Large intestine (tissue), 3 donors: ENCODE data around the gene CPHXL. TPM values are rescaled to one million over a fixed set of nuclear protein-coding genes. Genes with fewer than 3 reads are reported as not detected.

Experiments
- DNase-seq, 2 donors: peaks; one replicate each; pipeline versions ENCODE4 v3.0.0 to v3.0.0-alpha.2; 2013
- H3K27ac ChIP-seq: one replicate; pipeline ENCODE4 v1.5.1; 2013; ENCODE audit warnings: low read length
- H3K27me3 ChIP-seq: 2 replicates; pipeline ENCODE4 v1.6.1; 2013; ENCODE audit warnings: low read length; ENCODE audit not compliant: control insufficient read depth, insufficient read depth
- H3K36me3 ChIP-seq: 2 replicates; pipeline ENCODE4 v1.6.1; 2013; ENCODE audit warnings: low read length; ENCODE audit not compliant: control insufficient read depth, insufficient read depth
- H3K4me1 ChIP-seq: one replicate; pipeline ENCODE4 v1.6.1; 2013; ENCODE audit warnings: low read length; ENCODE audit not compliant: control insufficient read depth, insufficient read depth
- H3K4me3 ChIP-seq: one replicate; pipeline ENCODE4 v1.5.1; 2013; ENCODE audit warnings: low read length
- H3K9me3 ChIP-seq: one replicate; pipeline ENCODE4 v1.6.1; 2013; ENCODE audit warnings: mild to moderate bottlenecking, low read depth, low read length, moderate library complexity; ENCODE audit not compliant: control insufficient read depth
- WGBS: methylation state at CpG from one replicate; pipeline ENCODE4 v1.1.5; 2013; ENCODE audit warnings: low lambda C conversion rate; ENCODE audit not compliant: insufficient coverage; 5-methylcytosine and 5-hydroxymethylcytosine counted together
- polyA plus RNA-seq: library from polyadenylated mRNA; unstranded; fragments of 120-200 nt; gene quantifications from one replicate; pipeline ENCODE4 v1.2.1, GENCODE V29; 2013

Gene CPHXL
- polyA plus RNA-seq, 1 donor: not detected

DNA sequence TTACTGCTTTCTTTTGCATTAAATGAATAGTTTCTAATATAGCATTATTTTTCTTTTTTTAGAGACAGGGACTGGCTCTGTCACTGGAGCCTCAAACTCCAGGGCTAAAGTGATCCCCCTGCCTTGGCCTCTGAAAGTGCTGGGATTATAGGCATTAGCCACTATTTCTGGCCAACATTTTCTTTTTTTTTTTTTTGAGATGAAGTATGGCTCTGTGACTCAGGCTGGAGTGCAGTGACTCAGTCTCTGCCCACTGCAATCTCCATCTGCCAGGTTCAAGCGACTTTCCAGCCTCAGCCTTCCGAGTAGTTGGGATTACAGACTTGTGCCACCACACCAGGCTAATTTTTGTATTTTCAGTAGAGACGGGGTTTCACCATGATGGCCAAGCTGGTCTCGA, 23.0 kb downstream of the CPHXL start:
- no peaks in the 10 kb centered on the region for H3K9me3 ChIP-seq
- no peak overlapping the region for H3K27ac ChIP-seq
- WGBS: no CpG with 5 or more reads among the region's 4 CpGs
- H3K4me1 ChIP-seq: no peaks in the 10 kb centered on the region
- no peaks in the 10 kb centered on the region for H3K36me3 ChIP-seq
- H3K27me3 ChIP-seq: no peaks in the 10 kb centered on the region
- no peak overlapping the region for H3K4me3 ChIP-seq
- DNase-seq: no peak

DNA sequence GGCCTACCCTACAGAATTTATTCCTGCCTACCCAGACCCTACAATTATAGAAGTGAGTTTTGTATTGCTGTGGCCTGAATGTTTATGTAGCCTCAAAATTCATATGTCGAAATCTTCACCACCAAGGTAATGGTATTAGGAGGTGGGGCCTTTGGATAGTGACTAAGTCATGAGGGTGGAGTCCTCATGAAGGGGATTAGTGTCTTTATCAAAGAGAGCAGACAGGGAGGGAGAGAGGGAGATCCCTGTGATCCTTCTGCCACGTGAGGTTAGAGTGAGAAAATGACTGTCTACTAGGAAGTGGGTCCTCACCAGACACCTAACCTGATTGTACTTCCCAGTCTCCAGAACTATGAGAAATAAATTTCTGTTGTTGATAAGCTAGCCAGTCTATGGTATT, 24.0 kb downstream of the CPHXL start:
- Histone ChIP-seq H3K4me3 (no peak overlapping the region), H3K27me3 (no peaks in the 10 kb centered on the region), H3K4me1 (no peaks in the 10 kb centered on the region), H3K36me3 (no peaks in the 10 kb centered on the region), H3K9me3 (no peaks in the 10 kb centered on the region), H3K27ac (no peak overlapping the region)
- no peak for DNase-seq
- no CpG with 5 or more reads among the region's 2 CpGs for whole genome bisulfite sequencing

DNA sequence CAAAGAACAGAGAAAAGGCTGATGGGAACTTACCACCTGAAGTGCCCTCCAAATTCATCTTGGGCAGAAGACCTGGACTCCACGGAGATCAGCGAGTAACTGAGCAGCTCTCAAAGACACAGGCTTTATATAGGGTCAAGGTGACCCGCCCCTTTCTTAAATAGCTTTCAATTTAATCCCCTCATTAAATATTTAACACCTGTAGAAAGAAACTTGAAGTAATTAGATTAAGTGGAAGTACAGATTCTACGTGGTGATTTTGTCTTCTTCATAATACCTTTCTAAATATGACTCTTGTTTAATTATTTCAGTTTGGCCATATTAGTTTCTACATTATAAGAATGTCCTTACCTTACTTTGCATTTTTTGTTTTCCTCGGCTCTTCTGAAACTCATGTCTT, 24.9 kb downstream of the CPHXL start, which contains the start of gene DUXB:
Gene DUXB (minus strand): TSS at position 101 of the 400 bp plus-strand sequence. CDS start 43 bp downstream, at position 58.
- no peak for DNase-seq
- WGBS: 88% methylated on average over 2 of the region's 5 CpGs
- no peak within 1 kb of the TSS for H3K27ac ChIP-seq
- no peaks in the 10 kb centered on the region for H3K27me3 ChIP-seq
- no peaks in the 10 kb centered on the region for H3K4me1 ChIP-seq
- no peaks in the 10 kb centered on the region for H3K36me3 ChIP-seq
- no peaks in the 10 kb centered on the region for H3K9me3 ChIP-seq
- H3K4me3 ChIP-seq: no peak within 1 kb of the TSS

DNA sequence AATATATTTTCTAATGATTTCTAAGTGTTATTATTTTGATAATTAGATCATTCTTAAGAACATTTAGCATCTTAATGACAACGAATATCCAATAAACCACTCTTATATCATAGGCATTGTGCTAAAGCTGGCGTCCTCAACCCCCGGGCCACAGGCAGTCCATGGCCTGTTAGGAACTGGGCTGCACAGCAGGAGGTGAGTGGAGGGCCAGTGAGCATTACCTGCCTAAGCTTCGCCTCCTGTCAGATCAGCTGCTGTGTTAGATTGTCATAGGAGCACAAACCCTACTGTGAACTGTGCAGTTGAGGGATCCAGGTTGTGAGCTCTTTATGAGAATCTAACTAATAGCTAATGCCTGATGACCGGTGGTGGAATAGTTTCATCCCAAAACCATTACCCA, 28.7 kb downstream of the CPHXL start:
- Histone ChIP-seq H3K27me3 (no peaks in the 10 kb centered on the region), H3K4me3 (no peak overlapping the region), H3K9me3 (no peaks in the 10 kb centered on the region), H3K36me3 (no peaks in the 10 kb centered on the region), H3K4me1 (no peaks in the 10 kb centered on the region), H3K27ac (no peak overlapping the region)
- 100% methylated on average over 1 of the region's 5 CpGs for WGBS
- no peak for DNase-seq

DNA sequence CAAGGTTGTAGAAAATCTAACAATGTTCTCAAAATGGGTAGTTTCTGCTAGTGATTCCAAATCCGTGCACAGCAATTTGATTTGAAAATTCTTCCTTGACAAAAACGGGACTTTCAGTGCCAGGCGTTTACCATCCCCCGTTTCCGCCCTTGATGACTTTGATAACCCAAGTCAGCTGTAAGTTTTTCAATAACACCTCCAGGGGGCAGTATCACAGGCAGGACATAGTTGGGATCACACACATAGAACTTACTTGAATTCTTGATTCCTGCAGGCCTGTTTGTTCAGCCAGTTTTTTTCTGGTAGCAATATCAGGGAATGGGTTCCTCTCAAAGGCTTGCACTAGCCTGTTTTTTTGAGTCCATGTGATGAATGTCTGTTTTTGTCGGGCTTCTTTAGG, 30.6 kb downstream of the CPHXL start:
- Histone ChIP-seq H3K4me3 (no peak overlapping the region), H3K27ac (no peak overlapping the region), H3K36me3 (no peaks in the 10 kb centered on the region), H3K4me1 (no peaks in the 10 kb centered on the region), H3K27me3 (no peaks in the 10 kb centered on the region), H3K9me3 (no peaks in the 10 kb centered on the region)
- 57% methylated on average over 1 of the region's 6 CpGs for WGBS
- no peak for DNase-seq

DNA sequence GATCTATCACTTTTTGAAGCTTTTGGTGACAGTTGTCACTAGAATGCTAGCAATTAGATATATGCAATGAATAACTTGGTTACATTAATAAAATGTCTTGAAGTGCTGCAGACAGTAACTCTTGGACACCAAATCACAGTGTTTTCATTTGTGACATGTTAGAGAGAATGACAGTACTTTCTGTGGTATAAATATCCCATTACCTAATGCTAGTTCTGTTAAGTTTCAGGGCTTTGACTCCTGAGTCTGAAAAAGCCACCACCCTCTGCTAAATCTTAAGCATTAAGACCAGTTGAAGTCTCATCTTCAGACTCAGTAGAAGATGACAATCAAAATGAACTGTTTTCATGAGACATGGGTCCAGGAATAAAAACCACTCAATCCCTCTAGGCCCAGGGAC, 38.9 kb downstream of the CPHXL start:
- H3K4me1 ChIP-seq: no peaks in the 10 kb centered on the region
- no peak overlapping the region for H3K4me3 ChIP-seq
- no peak for DNase-seq
- H3K27ac ChIP-seq: no peak overlapping the region
- no peaks in the 10 kb centered on the region for H3K27me3 ChIP-seq
- no peaks in the 10 kb centered on the region for H3K36me3 ChIP-seq
- H3K9me3 ChIP-seq: no peaks in the 10 kb centered on the region

DNA sequence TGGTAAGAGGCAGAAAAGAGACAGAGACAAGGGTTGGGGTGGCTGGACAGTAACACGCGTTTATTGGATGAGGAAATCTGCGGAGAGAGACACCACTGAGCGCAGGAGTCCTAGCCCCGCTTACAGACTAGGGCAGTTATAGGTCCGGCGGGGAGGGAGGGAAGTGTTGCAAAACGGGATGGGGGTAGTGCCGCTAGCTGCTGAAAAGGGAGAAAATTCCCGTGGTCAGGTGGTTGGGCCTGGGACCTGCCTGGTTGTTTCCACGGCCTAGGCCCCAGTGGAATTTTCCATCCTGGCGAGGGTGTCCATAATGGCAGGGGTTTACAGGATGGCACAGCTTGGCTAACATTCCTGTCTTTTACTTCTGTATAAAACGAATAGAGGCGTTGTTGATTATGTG, 44.0 kb downstream of the CPHXL start:
- 74% methylated on average over 4 of the region's 14 CpGs for WGBS
- no peaks in the 10 kb centered on the region for H3K27me3 ChIP-seq

DNA sequence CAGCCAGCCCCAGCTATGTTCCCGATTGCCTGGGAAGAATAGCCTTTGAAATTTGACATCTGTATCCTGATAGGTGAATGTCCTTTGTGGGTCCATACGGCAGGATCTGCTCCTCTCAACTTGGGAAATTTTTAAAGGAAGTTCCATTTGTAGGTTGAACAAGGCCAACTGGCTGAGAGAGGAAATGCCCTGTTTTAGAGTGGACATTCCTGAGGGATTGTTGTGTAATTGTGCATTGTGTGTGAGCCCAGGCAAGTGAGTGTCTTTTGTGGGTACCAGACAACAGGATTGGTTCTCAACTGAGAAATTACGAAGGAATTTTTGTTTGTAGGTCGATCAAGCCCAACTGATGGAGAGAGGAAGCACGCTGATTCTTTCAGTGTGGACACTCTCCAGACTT, 46.9 kb downstream of the CPHXL start:
- Histone ChIP-seq H3K4me1 (no peaks in the 10 kb centered on the region), H3K27ac (no peak overlapping the region), H3K36me3 (no peaks in the 10 kb centered on the region), H3K27me3 (no peaks in the 10 kb centered on the region), H3K9me3 (no peaks in the 10 kb centered on the region), H3K4me3 (no peak overlapping the region)
- 100% methylated on average over 1 of the region's 5 CpGs for WGBS
- DNase-seq: no peak

More for the DNA sequence above, 44.0 kb downstream of the CPHXL start:
- Histone ChIP-seq H3K4me1 (no peaks in the 10 kb centered on the region), H3K36me3 (no peaks in the 10 kb centered on the region), H3K4me3 (no peak overlapping the region), H3K9me3 (no peaks in the 10 kb centered on the region), H3K27ac (no peak overlapping the region)
- DNase-seq: no peak

DNA sequence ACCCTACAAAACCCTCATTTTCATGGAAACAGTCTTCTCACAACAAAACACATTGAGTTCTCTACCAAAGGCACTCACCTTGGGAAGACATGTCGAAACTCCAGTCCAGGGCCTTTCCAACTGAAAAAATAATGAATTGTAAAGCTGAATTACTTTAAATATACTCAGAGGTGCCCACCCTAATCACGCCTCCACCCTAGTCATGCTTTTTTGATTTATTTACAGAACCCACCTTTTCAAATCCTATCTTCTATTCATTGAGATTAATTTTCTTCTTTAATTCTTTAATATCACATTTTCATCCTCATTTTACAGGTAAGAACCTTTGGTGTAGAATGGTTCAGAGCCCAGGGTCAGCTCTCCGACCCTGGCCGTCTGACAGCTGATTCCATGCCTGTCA, 49.4 kb downstream of the CPHXL start, which contains the start of gene CPHXL2:
Gene CPHXL2 (minus strand): TSS at position 101 of the 400 bp plus-strand sequence. CDS start 10 bp downstream, at position 91.
- H3K27me3 ChIP-seq: no peaks in the 10 kb centered on the region
- no peaks in the 10 kb centered on the region for H3K4me1 ChIP-seq
- 95% methylated on average over 4 of the region's 4 CpGs for WGBS
- DNase-seq: no peak
- no peaks in the 10 kb centered on the region for H3K9me3 ChIP-seq
- no peak within 1 kb of the TSS for H3K4me3 ChIP-seq
- H3K27ac ChIP-seq: no peak within 1 kb of the TSS
- no peaks in the 10 kb centered on the region for H3K36me3 ChIP-seq

DNA sequence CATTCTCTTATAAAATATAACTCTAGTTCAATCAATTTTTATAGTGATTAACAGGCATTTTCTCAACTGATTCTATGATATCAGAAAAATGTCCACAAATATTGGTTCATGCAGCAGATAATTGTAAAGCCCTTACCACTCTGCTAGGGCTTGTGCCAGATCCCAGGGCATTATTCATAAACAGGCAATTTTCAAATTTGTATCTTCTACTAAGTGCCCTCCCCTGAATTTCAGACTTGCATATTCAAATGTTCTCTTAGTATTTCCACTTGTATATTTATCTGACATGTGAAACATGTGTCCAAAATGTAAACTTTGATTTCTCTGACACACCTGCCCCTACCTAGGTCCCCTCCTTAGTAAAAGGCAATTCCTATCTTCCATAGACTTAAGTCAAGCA, 58.8 kb downstream of the CPHXL start:
- DNase-seq: no peak
- Histone ChIP-seq H3K36me3 (no peaks in the 10 kb centered on the region), H3K27me3 (no peaks in the 10 kb centered on the region), H3K4me3 (no peak overlapping the region), H3K9me3 (no peaks in the 10 kb centered on the region), H3K4me1 (no peaks in the 10 kb centered on the region), H3K27ac (no peak overlapping the region)
